HCT116 (cell line): ENCODE results near the gene ROBO1. TPM values are rescaled to one million over a fixed set of nuclear protein-coding genes. Genes with fewer than 3 reads are reported as not detected.

Experiments used
- ATAC-seq: fragments of 200-7000 bp; cut with Tn5 transposase; 2 replicates; pipeline ENCODE4 v1.9.1; 2020; ENCODE audit warnings: mild to moderate bottlenecking, moderate library complexity
- BruUV-seq: library from RNA; stranded (reverse); fragments of 400-500 nt; replicated peaks from 2 replicates; lab custom pipeline; 2021; lab: Mats Ljungman, UMichigan
- CTCF ChIA-PET: fragments of 300-600 bp; sonication (Branson Sonifier 250); formaldehyde crosslinking; loops from one replicate; lab custom pipeline; 2021; ENCODE audit warnings: antibody characterized with exemption; lab: Charles Lee
- POLR2A ChIA-PET: fragments of 300-600, 350-600 bp; sonication (Branson Sonifier 250); formaldehyde crosslinking; loops from one replicate; lab custom pipeline; 2021; ENCODE audit warnings: antibody characterized with exemption; lab: Charles Lee
- RAD21 ChIA-PET, 2 experiments: fragments of 300-600 bp; sonication (Branson Sonifier 250); formaldehyde crosslinking; loops; one replicate each; lab custom pipeline; 2023; ENCODE audit warnings: low total read pairs in 2 of 2; ENCODE audit not compliant: uncharacterized antibody in 2 of 2, unreplicated experiment in 2 of 2, low non-redundant PET in 1 of 2; lab: Charles Lee
- DNase-seq: peaks from one replicate; pipeline ENCODE4 v3.0.0-alpha.2; 2010; ENCODE audit warnings: low read depth, low spot score
- H2AFZ ChIP-seq: fragments of 200-600 bp; shearing (Covaris generic), sonication (generic); 2 replicates; pipeline ENCODE4 v1.6.1; 2017; ENCODE audit warnings: low read depth, mixed run types, mixed read lengths, antibody characterized with exemption, low read length; ENCODE audit not compliant: poor library complexity, severe bottlenecking
- H3K27ac ChIP-seq: 2 replicates; pipeline ENCODE4 v1.5.1; 2012; ENCODE audit warnings: low read depth, low read length
- H3K27me3 ChIP-seq: fragments of 200-600 bp; sonication (generic); 2 replicates; pipeline ENCODE4 v1.6.1; 2016; ENCODE audit warnings: mixed run types, low read length, mixed read lengths; ENCODE audit not compliant: insufficient read depth
- H3K36me3 ChIP-seq, 2 experiments: fragments of 200-500 bp in 1 of 2; fragments of 200-600 bp in 1 of 2; sonication (Bioruptor generic) in 1 of 2; sonication (generic) in 1 of 2; 2 replicates each; pipeline versions ENCODE4 v1.5.1 to v1.6.1; 2014 to 2016; ENCODE audit warnings: low read length in 2 of 2, inconsistent platforms in 1 of 2, mixed read lengths in 1 of 2, mixed run types in 1 of 2; ENCODE audit not compliant: insufficient read depth in 2 of 2, control insufficient read depth in 1 of 2
- H3K4me1 ChIP-seq, 2 experiments: fragments of 200-600 bp in 1 of 2; sonication (generic) in 1 of 2; 2 replicates each; pipeline versions ENCODE4 v1.5.1 to v1.6.1; 2012 to 2017; ENCODE audit warnings: low read length in 2 of 2, inconsistent platforms in 1 of 2, mild to moderate bottlenecking in 1 of 2, mixed read lengths in 1 of 2, mixed run types in 1 of 2, moderate library complexity in 1 of 2; ENCODE audit not compliant: insufficient read depth in 2 of 2, control insufficient read depth in 1 of 2
- H3K4me2 ChIP-seq: fragments of 200-600 bp; sonication (generic); 2 replicates; pipeline ENCODE4 v1.6.1; 2017; ENCODE audit warnings: mixed run types, low read length, mixed read lengths
- H3K4me3 ChIP-seq, 2 experiments: fragments of 200-600 bp in 1 of 2; sonication (generic) in 1 of 2; replicated peaks in 1 of 2; 2 replicates each; pipeline ENCODE4 v1.5.1; 2011 to 2016; ENCODE audit warnings: low read length in 2 of 2, control low read depth in 1 of 2, low read depth in 1 of 2, mild to moderate bottlenecking in 1 of 2, mixed read lengths in 1 of 2, mixed run types in 1 of 2
- H3K79me2 ChIP-seq: fragments of 200-600 bp; sonication (generic); 2 replicates; pipeline ENCODE4 v1.6.1; 2017; ENCODE audit warnings: mild to moderate bottlenecking, mixed run types, low read length, moderate library complexity, mixed read lengths; ENCODE audit not compliant: insufficient read depth
- H3K9ac ChIP-seq: fragments of 200-600 bp; sonication (generic); 2 replicates; pipeline ENCODE4 v1.6.1; 2016; ENCODE audit warnings: low read length, mixed read lengths
- H3K9me2 ChIP-seq: fragments of 200-600 bp; sonication (generic), shearing (Covaris generic); 2 replicates; pipeline ENCODE4 v1.6.1; 2017; ENCODE audit warnings: mixed run types, mild to moderate bottlenecking, moderate library complexity; ENCODE audit not compliant: insufficient read depth
- H3K9me3 ChIP-seq, 2 experiments: fragments of 200-500 bp in 1 of 2; fragments of 200-600 bp in 1 of 2; sonication (Bioruptor generic) in 1 of 2; sonication (generic) in 1 of 2; 2 replicates each; pipeline ENCODE4 v1.6.1; 2014 to 2017; ENCODE audit warnings: low read length in 2 of 2, mixed read lengths in 2 of 2, inconsistent platforms in 1 of 2, low read depth in 1 of 2, mild to moderate bottlenecking in 1 of 2, mixed run types in 1 of 2, moderate library complexity in 1 of 2; ENCODE audit not compliant: control insufficient read depth in 1 of 2, insufficient read depth in 1 of 2
- H4K20me1 ChIP-seq: fragments of 200-600 bp; sonication (generic), shearing (Covaris generic); 2 replicates; pipeline ENCODE4 v1.6.1; 2017; ENCODE audit warnings: mixed run types, mild to moderate bottlenecking, moderate library complexity; ENCODE audit not compliant: insufficient read depth
- CBX3 ChIP-seq: IDR thresholded peaks from 2 replicates; pipeline ENCODE4 v1.6.1; 2012; ENCODE audit warnings: low read depth
- CEBPB ChIP-seq: IDR thresholded peaks from 2 replicates; pipeline ENCODE4 v1.6.1; 2012; ENCODE audit warnings: low read depth
- EGR1 ChIP-seq: IDR thresholded peaks from 2 replicates; pipeline ENCODE4 v1.6.1; 2012; ENCODE audit warnings: low read depth
- ELF1 ChIP-seq: IDR thresholded peaks from 2 replicates; pipeline ENCODE4 v1.6.1; 2012; ENCODE audit warnings: low read depth, borderline replicate concordance
- EZH2 ChIP-seq: fragments of 200-600 bp; sonication (generic); IDR thresholded peaks from 2 replicates; pipeline ENCODE4 v1.6.1; 2017; ENCODE audit warnings: antibody characterized with exemption, mixed run types
- EZH2phosphoT487 ChIP-seq: fragments of 200-600 bp; IDR thresholded peaks from 2 replicates; pipeline ENCODE4 v1.6.1; 2018; ENCODE audit warnings: antibody characterized with exemption, borderline replicate concordance
- FOSL1 ChIP-seq: IDR thresholded peaks from 2 replicates; pipeline ENCODE4 v1.6.1; 2012; ENCODE audit warnings: low read depth
- JUND ChIP-seq: IDR thresholded peaks from 2 replicates; pipeline ENCODE4 v1.6.1; 2012
- POLR2A ChIP-seq: IDR thresholded peaks from 2 replicates; pipeline ENCODE4 v1.7.0; 2011; ENCODE audit warnings: borderline replicate concordance; ENCODE audit not compliant: insufficient read depth, insufficient read length; ENCODE audit errors: extremely low read depth
- POLR2AphosphoS5 ChIP-seq: IDR thresholded peaks from 2 replicates; pipeline ENCODE4 v1.6.1; 2011; ENCODE audit warnings: mild to moderate bottlenecking, low read depth, low read length, moderate library complexity
- RAD21 ChIP-seq: IDR thresholded peaks from 2 replicates; pipeline ENCODE4 v1.6.1; 2012; ENCODE audit warnings: low read depth, mild to moderate bottlenecking
- SIN3A ChIP-seq: IDR thresholded peaks from 2 replicates; pipeline ENCODE4 v1.6.1; 2012; ENCODE audit warnings: low read depth
- TCF7L2 ChIP-seq: IDR thresholded peaks from 2 replicates; pipeline ENCODE4 v1.7.0; 2011; ENCODE audit warnings: borderline replicate concordance, inconsistent platforms; ENCODE audit not compliant: insufficient read depth, insufficient read length; ENCODE audit errors: extremely low read depth
- ZNF274 ChIP-seq: fragments of 200-500 bp; sonication (Bioruptor generic); IDR thresholded peaks from 2 replicates; pipeline ENCODE4 v1.6.1; 2014; ENCODE audit warnings: mild to moderate bottlenecking, low read depth, low read length, inconsistent platforms
- intact Hi-C: fragments of 100-400 bp; cut with micrococcal nuclease; formaldehyde crosslinking; loops from 2 replicates; pipeline ENCODE4 v1.10.0; 2022
- total RNA-seq: library from RNA; stranded (reverse); gene quantifications from one replicate; pipeline ENCODE4 v1.2.1, GENCODE V29; 2021; ENCODE audit not compliant: unreplicated experiment
- TF ChIP-seq, protein P1 (sequence below): IDR thresholded peaks from 2 replicates; pipeline ENCODE4 v1.6.1; 2011; ENCODE audit warnings: mild to moderate bottlenecking, low read length, moderate library complexity; ENCODE audit not compliant: insufficient replicate concordance; ENCODE audit errors: extremely low read depth
- TF ChIP-seq, protein P2 (sequence below): IDR thresholded peaks from 2 replicates; pipeline ENCODE4 v1.6.1; 2012
- TF ChIP-seq, protein P3 (sequence below): IDR thresholded peaks from 2 replicates; pipeline ENCODE4 v1.6.1; 2012
- TF ChIP-seq, protein P4 (sequence below): IDR thresholded peaks from 2 replicates; pipeline ENCODE4 v1.6.1; 2012; ENCODE audit warnings: low read depth

Gene ROBO1
- total RNA-seq, 1 experiment from 2014 or later: 0.27 TPM

DNA sequence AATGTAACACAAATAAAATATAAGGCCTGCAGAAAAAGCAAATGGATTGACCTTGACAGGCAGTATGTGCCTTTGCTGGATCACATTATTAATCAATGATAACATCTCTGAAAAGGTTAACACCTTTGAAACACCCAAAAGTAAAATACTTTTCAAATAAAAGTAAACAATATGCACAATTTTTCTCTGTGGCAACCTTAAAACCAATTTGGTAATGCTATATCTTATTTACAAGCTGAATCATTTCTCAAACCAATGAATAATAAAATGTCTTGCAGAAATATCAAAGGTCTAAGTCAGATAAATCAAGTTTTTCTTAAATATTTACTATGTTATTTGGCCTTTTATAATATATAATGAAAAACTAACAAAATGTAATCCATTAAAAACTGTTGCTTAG lies 1018.7 kb downstream of the ROBO1 start:
- no peak overlapping the region for H3K4me3 ChIP-seq
- TF ChIP-seq ZNF274 (no peak), SIN3A (no peak), POLR2A (no peak), TCF7L2 (no peak), CEBPB (no peak), POLR2AphosphoS5 (no peak), FOSL1 (no peak), EZH2 (no peak), EZH2phosphoT487 (no peak), EGR1 (no peak), RAD21 (no peak), CBX3 (no peak), JUND (no peak), ELF1 (no peak)
- TF ChIP-seq, protein P1, sequence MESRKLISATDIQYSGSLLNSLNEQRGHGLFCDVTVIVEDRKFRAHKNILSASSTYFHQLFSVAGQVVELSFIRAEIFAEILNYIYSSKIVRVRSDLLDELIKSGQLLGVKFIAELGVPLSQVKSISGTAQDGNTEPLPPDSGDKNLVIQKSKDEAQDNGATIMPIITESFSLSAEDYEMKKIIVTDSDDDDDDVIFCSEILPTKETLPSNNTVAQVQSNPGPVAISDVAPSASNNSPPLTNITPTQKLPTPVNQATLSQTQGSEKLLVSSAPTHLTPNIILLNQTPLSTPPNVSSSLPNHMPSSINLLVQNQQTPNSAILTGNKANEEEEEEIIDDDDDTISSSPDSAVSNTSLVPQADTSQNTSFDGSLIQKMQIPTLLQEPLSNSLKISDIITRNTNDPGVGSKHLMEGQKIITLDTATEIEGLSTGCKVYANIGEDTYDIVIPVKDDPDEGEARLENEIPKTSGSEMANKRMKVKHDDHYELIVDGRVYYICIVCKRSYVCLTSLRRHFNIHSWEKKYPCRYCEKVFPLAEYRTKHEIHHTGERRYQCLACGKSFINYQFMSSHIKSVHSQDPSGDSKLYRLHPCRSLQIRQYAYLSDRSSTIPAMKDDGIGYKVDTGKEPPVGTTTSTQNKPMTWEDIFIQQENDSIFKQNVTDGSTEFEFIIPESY: no peak
- TF ChIP-seq, protein P2, sequence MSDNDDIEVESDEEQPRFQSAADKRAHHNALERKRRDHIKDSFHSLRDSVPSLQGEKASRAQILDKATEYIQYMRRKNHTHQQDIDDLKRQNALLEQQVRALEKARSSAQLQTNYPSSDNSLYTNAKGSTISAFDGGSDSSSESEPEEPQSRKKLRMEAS: no peak
- TF ChIP-seq, protein P3, sequence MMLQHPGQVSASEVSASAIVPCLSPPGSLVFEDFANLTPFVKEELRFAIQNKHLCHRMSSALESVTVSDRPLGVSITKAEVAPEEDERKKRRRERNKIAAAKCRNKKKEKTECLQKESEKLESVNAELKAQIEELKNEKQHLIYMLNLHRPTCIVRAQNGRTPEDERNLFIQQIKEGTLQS: no peak
- TF ChIP-seq, protein P4, sequence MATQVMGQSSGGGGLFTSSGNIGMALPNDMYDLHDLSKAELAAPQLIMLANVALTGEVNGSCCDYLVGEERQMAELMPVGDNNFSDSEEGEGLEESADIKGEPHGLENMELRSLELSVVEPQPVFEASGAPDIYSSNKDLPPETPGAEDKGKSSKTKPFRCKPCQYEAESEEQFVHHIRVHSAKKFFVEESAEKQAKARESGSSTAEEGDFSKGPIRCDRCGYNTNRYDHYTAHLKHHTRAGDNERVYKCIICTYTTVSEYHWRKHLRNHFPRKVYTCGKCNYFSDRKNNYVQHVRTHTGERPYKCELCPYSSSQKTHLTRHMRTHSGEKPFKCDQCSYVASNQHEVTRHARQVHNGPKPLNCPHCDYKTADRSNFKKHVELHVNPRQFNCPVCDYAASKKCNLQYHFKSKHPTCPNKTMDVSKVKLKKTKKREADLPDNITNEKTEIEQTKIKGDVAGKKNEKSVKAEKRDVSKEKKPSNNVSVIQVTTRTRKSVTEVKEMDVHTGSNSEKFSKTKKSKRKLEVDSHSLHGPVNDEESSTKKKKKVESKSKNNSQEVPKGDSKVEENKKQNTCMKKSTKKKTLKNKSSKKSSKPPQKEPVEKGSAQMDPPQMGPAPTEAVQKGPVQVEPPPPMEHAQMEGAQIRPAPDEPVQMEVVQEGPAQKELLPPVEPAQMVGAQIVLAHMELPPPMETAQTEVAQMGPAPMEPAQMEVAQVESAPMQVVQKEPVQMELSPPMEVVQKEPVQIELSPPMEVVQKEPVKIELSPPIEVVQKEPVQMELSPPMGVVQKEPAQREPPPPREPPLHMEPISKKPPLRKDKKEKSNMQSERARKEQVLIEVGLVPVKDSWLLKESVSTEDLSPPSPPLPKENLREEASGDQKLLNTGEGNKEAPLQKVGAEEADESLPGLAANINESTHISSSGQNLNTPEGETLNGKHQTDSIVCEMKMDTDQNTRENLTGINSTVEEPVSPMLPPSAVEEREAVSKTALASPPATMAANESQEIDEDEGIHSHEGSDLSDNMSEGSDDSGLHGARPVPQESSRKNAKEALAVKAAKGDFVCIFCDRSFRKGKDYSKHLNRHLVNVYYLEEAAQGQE: no peak

More for the DNA sequence above, 1018.7 kb downstream of the ROBO1 start:
- H3K27ac ChIP-seq: no peak overlapping the region
- H3K36me3 ChIP-seq: no peaks in the 10 kb centered on the region
- peaks cover 10 to 20% of the 10 kb centered on the region in 2 experiments; a peak in 3 of 4 replicates for H3K9me3 ChIP-seq
- no peak overlapping the region for H3K4me2 ChIP-seq
- no peaks in the 10 kb centered on the region for H3K27me3 ChIP-seq
- POLR2A ChIA-PET: no interaction called here
- ATAC-seq: no peak
- no peaks in the 10 kb centered on the region for H4K20me1 ChIP-seq
- no peak overlapping the region for H2AFZ ChIP-seq
- no peak overlapping the region for H3K9ac ChIP-seq
- H3K4me1 ChIP-seq: no peaks in the 10 kb centered on the region
- no peak for DNase-seq
- CTCF ChIA-PET: no interaction called here
- no peaks in the 10 kb centered on the region for H3K9me2 ChIP-seq
- RAD21 ChIA-PET: no interaction called here
- no TSS peak for BruUV-seq
- H3K79me2 ChIP-seq: no peaks in the 10 kb centered on the region
- intact Hi-C loops: no loop called here
